Measurements from ENCODE around the gene ZNF678.
"Not testable (repeated sequence)": the region's sequence is repeated elsewhere in the genome, so short reads cannot be mapped to it uniquely, and the experiment has no call there.

ZNF678 gene

GRCh38 chr1:227697321-227697864 lies 134.0 kb downstream of the ZNF678 start:
- Histone ChIP-seq H3K4me1 (ENCODE audit: control insufficient read depth, low read length) (no peaks in the 10 kb centered on the region), H3K4me2 (ENCODE audit: low read length) (no peak overlapping the region), H3K4me3 (ENCODE audit: low read length) (no peak overlapping the region), H3K36me3 (ENCODE audit: control insufficient read depth, low read length) (no peaks in the 10 kb centered on the region), H3F3A (ENCODE audit: control insufficient read depth, insufficient read depth) (no peaks in the 10 kb centered on the region), H3K79me2 (ENCODE audit: control insufficient read depth, low read length) (no peaks in the 10 kb centered on the region), H3K27ac (ENCODE audit: low read depth, low read length) (no peak overlapping the region), H3K9me2 (replicated peaks; ENCODE audit: control insufficient read depth, low read length) (no peaks in the 10 kb centered on the region), H3K9me3 (ENCODE audit: control insufficient read depth, insufficient read depth, low read length) (peaks cover 6% of the 10 kb centered on the region; the same call in 1 of the 2 replicates), H3K27me3 (ENCODE audit: control insufficient read depth, low read length) (no peaks in the 10 kb centered on the region), H4K20me1 (ENCODE audit: control insufficient read depth, insufficient read depth, low read depth, low read length) (no peaks in the 10 kb centered on the region)
- no peak for TF ChIP-seq EZH2phosphoT487 (IDR thresholded peaks at IDR 0.05; ENCODE audit: borderline replicate concordance, low read length)
- TF ChIP-seq, protein P1, sequence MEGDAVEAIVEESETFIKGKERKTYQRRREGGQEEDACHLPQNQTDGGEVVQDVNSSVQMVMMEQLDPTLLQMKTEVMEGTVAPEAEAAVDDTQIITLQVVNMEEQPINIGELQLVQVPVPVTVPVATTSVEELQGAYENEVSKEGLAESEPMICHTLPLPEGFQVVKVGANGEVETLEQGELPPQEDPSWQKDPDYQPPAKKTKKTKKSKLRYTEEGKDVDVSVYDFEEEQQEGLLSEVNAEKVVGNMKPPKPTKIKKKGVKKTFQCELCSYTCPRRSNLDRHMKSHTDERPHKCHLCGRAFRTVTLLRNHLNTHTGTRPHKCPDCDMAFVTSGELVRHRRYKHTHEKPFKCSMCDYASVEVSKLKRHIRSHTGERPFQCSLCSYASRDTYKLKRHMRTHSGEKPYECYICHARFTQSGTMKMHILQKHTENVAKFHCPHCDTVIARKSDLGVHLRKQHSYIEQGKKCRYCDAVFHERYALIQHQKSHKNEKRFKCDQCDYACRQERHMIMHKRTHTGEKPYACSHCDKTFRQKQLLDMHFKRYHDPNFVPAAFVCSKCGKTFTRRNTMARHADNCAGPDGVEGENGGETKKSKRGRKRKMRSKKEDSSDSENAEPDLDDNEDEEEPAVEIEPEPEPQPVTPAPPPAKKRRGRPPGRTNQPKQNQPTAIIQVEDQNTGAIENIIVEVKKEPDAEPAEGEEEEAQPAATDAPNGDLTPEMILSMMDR (IDR thresholded peaks at IDR 0.05; ENCODE audit: low read depth, low read length, poor library complexity, severe bottlenecking) = no peak

- H3K9me3 ChIP-seq (ENCODE audit: control insufficient read depth, insufficient read depth, low read length); H3K9me2 ChIP-seq (replicated peaks; ENCODE audit: control insufficient read depth, low read length); H3F3A ChIP-seq (ENCODE audit: control insufficient read depth, insufficient read depth); H3K27ac ChIP-seq (ENCODE audit: low read depth, low read length); H3K27me3 ChIP-seq (ENCODE audit: control insufficient read depth, low read length); H3K36me3 ChIP-seq (ENCODE audit: control insufficient read depth, low read length); H4K20me1 ChIP-seq (ENCODE audit: control insufficient read depth, insufficient read depth, low read depth, low read length); H3K79me2 ChIP-seq (ENCODE audit: control insufficient read depth, low read length); H3K4me3 ChIP-seq (ENCODE audit: low read length); H3K4me1 ChIP-seq (ENCODE audit: control insufficient read depth, low read length); H3K4me2 ChIP-seq (ENCODE audit: low read length): not testable (repeated sequence)
These were observed 138.3 kb downstream of the ZNF678 start for GRCh38 chr1:227701631-227702030.

DNA sequence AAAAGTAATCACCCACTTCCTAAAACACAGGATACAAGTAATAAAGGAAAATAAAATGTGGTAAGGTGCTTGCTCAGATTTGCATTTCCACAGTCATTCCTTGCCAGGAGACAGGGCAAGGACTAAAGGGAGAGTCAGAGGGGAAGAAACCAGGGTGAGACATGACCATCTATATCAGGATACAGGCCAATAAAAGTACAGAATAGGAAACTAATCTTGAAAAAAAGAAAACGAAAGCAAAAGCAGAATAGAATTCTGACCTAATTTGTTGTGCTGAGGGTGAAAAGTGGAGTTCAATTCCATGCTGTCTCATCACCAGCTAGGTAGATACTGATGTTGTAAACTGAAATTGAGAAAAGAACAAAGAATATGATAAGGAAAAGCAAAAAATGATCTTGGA lies 144.5 kb downstream of the ZNF678 start:
- no peak for TF ChIP-seq EZH2phosphoT487 (IDR thresholded peaks at IDR 0.05; ENCODE audit: borderline replicate concordance, low read length)
- TF ChIP-seq, protein P1 (IDR thresholded peaks at IDR 0.05; ENCODE audit: low read depth, low read length, poor library complexity, severe bottlenecking) = no peak
- no peaks in the 10 kb centered on the region for H4K20me1 ChIP-seq (ENCODE audit: control insufficient read depth, insufficient read depth, low read depth, low read length)
- H3K27me3 ChIP-seq (ENCODE audit: control insufficient read depth, low read length) = no peaks in the 10 kb centered on the region
- no peak overlapping the region for H3K27ac ChIP-seq (ENCODE audit: low read depth, low read length)
- H3K4me2 ChIP-seq (ENCODE audit: low read length) = no peak overlapping the region
- no peaks in the 10 kb centered on the region for H3K9me2 ChIP-seq (replicated peaks; ENCODE audit: control insufficient read depth, low read length)
- H3K79me2 ChIP-seq (ENCODE audit: control insufficient read depth, low read length) = no peaks in the 10 kb centered on the region
- no peaks in the 10 kb centered on the region for H3F3A ChIP-seq (ENCODE audit: control insufficient read depth, insufficient read depth)
- H3K4me1 ChIP-seq (ENCODE audit: control insufficient read depth, low read length) = no peaks in the 10 kb centered on the region
- H3K4me3 ChIP-seq (ENCODE audit: low read length) = no peak overlapping the region
- H3K36me3 ChIP-seq (ENCODE audit: control insufficient read depth, low read length) = no peaks in the 10 kb centered on the region
- no peaks in the 10 kb centered on the region; the same call in 1 of the 2 replicates for H3K9me3 ChIP-seq (ENCODE audit: control insufficient read depth, insufficient read depth, low read length)

DNA sequence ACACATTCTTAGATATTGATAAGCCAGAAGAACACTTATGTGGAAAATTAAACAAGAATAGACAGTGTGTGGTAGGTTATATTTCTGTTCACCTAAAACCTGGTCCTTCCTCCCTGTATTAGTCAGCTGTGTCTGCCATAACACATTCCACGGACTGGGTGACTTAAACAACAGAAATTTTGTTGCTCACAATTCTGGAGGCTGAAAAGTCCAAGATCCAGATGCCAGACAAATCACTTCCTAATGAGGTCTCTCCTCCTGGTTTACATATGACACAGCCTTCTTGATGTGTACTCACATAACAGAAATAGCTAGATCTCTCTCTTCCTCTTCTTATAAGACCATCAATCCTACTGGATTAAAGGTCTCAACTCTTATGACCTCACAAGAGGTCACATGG lies 146.1 kb downstream of the ZNF678 start:
- H3K36me3 ChIP-seq (ENCODE audit: control insufficient read depth, low read length) = no peaks in the 10 kb centered on the region
- no peaks in the 10 kb centered on the region; the same call in 1 of the 2 replicates for H3K9me3 ChIP-seq (ENCODE audit: control insufficient read depth, insufficient read depth, low read length)

GRCh38 chr1:227710474-227710873 lies 147.1 kb downstream of the ZNF678 start:
- not testable (repeated sequence) for H3K27me3 ChIP-seq (ENCODE audit: control insufficient read depth, low read length); H3K79me2 ChIP-seq (ENCODE audit: control insufficient read depth, low read length); H3K9me2 ChIP-seq (replicated peaks; ENCODE audit: control insufficient read depth, low read length); H3K4me2 ChIP-seq (ENCODE audit: low read length); H3K36me3 ChIP-seq (ENCODE audit: control insufficient read depth, low read length); H3K9me3 ChIP-seq (ENCODE audit: control insufficient read depth, insufficient read depth, low read length); H4K20me1 ChIP-seq (ENCODE audit: control insufficient read depth, insufficient read depth, low read depth, low read length); H3F3A ChIP-seq (ENCODE audit: control insufficient read depth, insufficient read depth); H3K4me1 ChIP-seq (ENCODE audit: control insufficient read depth, low read length); H3K4me3 ChIP-seq (ENCODE audit: low read length); H3K27ac ChIP-seq (ENCODE audit: low read depth, low read length)

More for the DNA sequence above, 146.1 kb downstream of the ZNF678 start:
- H4K20me1 ChIP-seq (ENCODE audit: control insufficient read depth, insufficient read depth, low read depth, low read length) = no peaks in the 10 kb centered on the region
- no peak for TF ChIP-seq EZH2phosphoT487 (IDR thresholded peaks at IDR 0.05; ENCODE audit: borderline replicate concordance, low read length)
- TF ChIP-seq, protein P1 (IDR thresholded peaks at IDR 0.05; ENCODE audit: low read depth, low read length, poor library complexity, severe bottlenecking) = no peak
- H3K4me1 ChIP-seq (ENCODE audit: control insufficient read depth, low read length) = no peaks in the 10 kb centered on the region
- H3K4me3 ChIP-seq (ENCODE audit: low read length) = no peak overlapping the region
- no peaks in the 10 kb centered on the region for H3F3A ChIP-seq (ENCODE audit: control insufficient read depth, insufficient read depth)
- no peaks in the 10 kb centered on the region for H3K27me3 ChIP-seq (ENCODE audit: control insufficient read depth, low read length)
- H3K9me2 ChIP-seq (replicated peaks; ENCODE audit: control insufficient read depth, low read length) = no peaks in the 10 kb centered on the region
- no peaks in the 10 kb centered on the region for H3K79me2 ChIP-seq (ENCODE audit: control insufficient read depth, low read length)
- H3K27ac ChIP-seq (ENCODE audit: low read depth, low read length) = no peak overlapping the region
- H3K4me2 ChIP-seq (ENCODE audit: low read length) = no peak overlapping the region

Measured in DOHH2 (cell line).